ENCODE data around the gene CLDN12.
A peak's percentile ranks its signal among the peaks of the same experiment; 100 is the strongest.

The CLDN12 gene

DNA sequence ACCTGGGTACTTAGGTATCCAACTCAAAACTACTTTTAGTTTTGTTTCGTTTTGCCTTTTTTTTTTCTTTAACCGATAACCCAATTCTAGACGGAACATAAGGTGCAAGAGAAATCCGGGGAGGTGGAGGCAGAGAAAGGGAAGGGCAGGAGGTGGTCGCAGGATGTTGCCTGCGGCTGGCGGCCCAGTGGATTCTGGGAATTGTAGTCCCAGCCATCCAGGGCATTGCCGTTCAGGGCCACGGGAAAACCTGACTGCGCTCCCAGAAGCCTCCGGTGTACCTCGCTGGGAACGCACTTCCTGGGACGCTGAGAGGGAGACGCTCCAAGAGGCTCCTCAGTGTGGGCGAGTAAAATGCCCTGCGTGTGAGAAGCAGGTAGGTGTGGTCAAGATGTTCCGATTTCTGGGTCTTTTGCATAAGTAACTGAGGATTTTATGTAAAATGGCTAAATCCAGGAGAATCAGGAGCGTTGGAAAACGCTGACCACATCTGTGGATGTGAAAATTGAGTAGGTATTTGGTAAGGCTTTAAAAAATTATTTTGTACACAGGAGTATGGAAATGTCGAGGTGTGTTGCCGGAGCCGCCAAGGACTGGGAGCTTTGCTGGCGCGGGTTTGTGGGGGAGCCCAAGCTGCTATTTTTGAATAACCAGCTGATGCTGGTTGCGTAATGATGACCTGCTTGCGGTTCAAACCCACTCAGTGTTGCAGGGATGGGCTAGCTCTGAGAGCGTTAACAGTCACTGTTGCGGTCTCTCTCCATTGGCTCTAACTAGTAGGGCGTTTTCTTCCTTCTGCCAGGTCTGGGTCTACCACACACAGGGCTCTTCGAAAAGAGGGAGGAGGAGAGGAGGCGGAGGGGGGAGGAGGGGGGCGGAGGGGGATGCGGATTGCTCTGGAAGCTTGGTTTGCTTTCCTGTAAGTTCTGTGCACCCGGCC lies at the start of gene CLDN12:
CLDN12 (plus strand) TSS at position 288 of the 940 bp plus-strand sequence. CDS start 9,216 bp downstream, outside the sequence.
- no peak for TF ChIP-seq JUND (IDR thresholded peaks at IDR 0.05; ENCODE audit: low read depth)
- in situ Hi-C loops (cut with HindIII; ENCODE audit: low pct_unique_long_range_greater_than_20kb, low sequenced_read_pairs) = no loop called here
- peak; percentile 46 to 91 for DNase-seq (ENCODE audit: low read depth in 1 of 2, low spot score in 1 of 2)

DNA sequence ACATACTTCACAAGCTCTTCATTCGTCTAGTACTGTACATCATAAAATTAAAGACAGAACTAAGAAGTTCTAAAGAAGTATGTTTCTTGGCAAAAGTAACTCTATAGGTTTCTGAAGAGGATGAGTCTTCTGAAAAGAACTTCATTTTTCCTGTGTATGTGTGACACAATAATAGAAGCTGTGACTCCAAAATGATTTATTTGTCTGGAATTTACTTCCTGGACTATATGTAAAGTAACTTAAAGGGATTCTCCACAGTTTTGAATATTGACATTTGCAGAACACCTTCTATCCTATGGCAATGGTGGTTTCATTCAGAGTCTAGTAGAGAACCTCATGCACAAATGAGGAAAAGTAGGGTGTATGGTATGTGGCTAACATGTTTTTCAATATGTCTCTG lies 19.8 kb upstream of the CLDN12 start:
- no peak for TF ChIP-seq JUND (IDR thresholded peaks at IDR 0.05; ENCODE audit: low read depth)
- in situ Hi-C loops (cut with HindIII; ENCODE audit: low pct_unique_long_range_greater_than_20kb, low sequenced_read_pairs) = no loop called here

DNA sequence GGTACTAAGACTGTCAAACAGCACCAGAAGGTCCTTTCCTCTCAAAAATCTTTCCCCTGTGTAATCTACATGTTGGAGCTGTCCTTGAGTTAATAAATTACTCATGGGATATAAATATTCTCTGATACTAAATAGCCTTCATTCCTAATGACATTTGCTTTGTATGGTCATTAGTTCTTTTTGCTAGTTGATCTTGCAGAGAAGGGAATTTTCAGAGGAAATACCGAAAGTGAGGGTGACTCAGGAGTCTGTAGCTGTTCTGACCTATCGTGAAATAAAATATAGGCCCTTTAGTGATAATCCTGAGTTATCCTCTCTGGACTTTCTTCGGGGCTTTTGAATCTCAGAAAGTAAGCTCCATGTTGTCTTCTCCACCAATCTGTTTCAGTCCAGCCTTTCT lies 19.4 kb upstream of the CLDN12 start:
- in situ Hi-C loops (cut with HindIII; ENCODE audit: low pct_unique_long_range_greater_than_20kb, low sequenced_read_pairs) = no loop called here
- DNase-seq (ENCODE audit: low read depth in 1 of 2, low spot score in 1 of 2) = no peak
- no peak for TF ChIP-seq JUND (IDR thresholded peaks at IDR 0.05; ENCODE audit: low read depth)

More for the DNA sequence above, 19.8 kb upstream of the CLDN12 start:
- no peak for DNase-seq (ENCODE audit: low read depth in 1 of 2, low spot score in 1 of 2)

DNA sequence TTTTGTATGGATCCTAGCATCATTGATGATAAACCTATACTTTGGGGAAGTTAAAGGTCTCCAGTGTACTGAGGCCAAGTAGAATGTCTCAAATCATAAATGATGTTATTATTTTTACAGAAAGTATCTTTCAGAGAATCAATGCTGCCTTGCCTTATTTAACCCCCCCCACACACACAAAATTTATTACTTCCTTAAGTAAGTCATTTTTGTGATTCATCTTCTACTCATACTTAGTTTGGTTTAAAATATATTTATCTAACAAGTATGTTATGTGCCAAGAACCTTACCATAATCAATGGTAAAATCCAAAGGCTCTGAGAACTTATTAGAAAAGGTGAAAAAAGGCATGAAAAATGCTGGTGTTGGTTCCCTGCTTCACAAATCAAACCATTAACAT lies 18.8 kb upstream of the CLDN12 start:
- in situ Hi-C loops (cut with HindIII; ENCODE audit: low pct_unique_long_range_greater_than_20kb, low sequenced_read_pairs) = no loop called here
- TF ChIP-seq JUND (IDR thresholded peaks at IDR 0.05; ENCODE audit: low read depth) = no peak
- no peak for DNase-seq (ENCODE audit: low read depth in 1 of 2, low spot score in 1 of 2)

DNA sequence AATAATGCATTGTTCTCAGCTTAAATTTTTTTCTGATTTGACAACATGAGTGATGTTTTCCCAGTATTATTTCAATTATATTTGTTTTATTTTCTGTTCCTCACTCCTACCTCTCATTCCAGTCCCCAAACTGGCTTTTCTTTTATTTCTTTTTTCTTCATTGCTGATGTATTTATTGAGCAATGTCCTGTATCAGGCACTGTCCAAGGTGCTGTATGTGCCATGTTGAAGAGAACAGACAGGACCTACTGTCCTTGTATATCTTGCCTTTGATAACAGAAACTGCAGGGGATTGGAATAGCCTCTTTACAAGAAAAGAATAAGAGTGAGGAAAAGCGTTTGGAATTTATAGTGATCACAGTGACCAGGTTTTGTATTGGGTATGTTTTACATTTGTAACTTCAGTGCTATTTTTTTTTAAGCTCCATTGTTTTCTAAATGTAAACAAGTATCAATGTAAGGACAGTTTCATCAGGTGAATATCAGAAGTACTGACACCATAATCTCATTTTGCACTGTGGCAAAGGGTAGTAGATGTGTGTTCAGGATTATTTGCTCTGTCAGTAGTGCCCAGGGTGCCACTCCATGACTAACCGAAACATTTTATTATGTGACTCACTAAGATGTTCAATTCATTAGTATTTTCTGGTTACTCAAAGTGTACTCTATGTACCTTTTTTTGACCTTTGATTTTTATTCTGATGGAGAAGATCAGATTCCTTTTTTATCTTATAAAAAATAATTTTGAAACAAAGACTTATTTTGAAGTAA lies 15.6 kb upstream of the CLDN12 start:
- peak in 1 of 2 experiments; percentile 2 for DNase-seq (ENCODE audit: low read depth in 1 of 2, low spot score in 1 of 2)
- no peak for TF ChIP-seq JUND (IDR thresholded peaks at IDR 0.05; ENCODE audit: low read depth)
- in situ Hi-C loops (cut with HindIII; ENCODE audit: low pct_unique_long_range_greater_than_20kb, low sequenced_read_pairs) = no loop called here

DNA sequence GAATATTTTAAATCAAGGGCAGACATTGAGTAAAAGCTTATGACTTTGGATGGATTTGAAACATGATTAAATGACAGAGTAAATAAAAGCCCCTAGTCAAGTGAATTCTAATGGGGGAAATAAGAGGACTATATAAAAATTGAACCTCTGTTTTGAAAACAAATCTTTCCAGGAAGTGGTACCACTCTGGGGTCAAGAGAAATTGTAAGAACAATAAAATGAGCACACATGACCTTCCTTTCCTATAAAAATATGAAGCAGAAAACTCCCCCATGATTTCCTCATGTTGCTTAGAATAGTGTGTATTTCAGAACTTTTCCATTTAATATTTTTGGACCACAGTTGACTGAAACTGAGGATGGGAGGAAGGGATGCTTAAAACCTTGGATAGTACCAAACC lies 12.3 kb upstream of the CLDN12 start:
- DNase-seq (ENCODE audit: low read depth in 1 of 2, low spot score in 1 of 2) = no peak
- no peak for TF ChIP-seq JUND (IDR thresholded peaks at IDR 0.05; ENCODE audit: low read depth)
- in situ Hi-C loops (cut with HindIII; ENCODE audit: low pct_unique_long_range_greater_than_20kb, low sequenced_read_pairs) = no loop called here

DNA sequence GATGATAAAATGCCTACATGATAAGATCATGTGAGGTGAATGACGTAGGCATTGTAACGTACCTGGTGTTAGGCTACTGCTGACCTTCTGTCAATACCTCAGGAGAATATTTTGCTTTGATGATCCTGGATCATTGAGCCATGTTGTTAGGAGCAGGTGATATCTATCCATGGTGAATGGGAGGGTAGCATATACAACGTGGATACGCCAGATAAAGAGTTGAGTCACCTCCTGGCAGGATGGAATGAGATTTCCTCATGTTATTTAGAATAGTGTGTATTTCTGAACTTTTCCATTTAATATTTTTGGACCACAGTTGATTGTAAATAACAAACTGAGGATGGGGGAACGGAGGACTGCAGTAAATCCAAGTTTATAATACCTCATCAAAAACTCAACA lies 11.8 kb upstream of the CLDN12 start:
- DNase-seq (ENCODE audit: low read depth in 1 of 2, low spot score in 1 of 2) = no peak
- no peak for TF ChIP-seq JUND (IDR thresholded peaks at IDR 0.05; ENCODE audit: low read depth)
- in situ Hi-C loops (cut with HindIII; ENCODE audit: low pct_unique_long_range_greater_than_20kb, low sequenced_read_pairs) = no loop called here

DNA sequence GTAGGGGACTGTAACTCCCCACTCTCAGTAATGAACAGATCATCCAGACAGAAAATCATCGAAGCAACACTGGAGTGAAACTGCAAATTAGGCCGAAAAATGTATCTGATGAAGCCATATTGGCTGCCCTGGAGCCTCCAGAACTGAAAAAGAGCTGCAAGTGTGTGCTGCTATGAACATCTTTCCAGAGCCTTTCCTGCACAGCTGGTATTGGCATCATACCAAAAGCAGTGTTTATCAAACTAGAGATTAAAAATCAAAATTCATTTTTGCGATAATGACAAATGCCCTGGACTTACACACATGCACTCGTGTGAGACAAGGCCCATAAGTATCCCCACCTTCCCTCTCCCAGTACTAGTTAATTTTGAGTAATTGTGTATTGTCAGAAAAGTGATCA lies 6.8 kb upstream of the CLDN12 start:
- TF ChIP-seq JUND (IDR thresholded peaks at IDR 0.05; ENCODE audit: low read depth) = no peak
- in situ Hi-C loops (cut with HindIII; ENCODE audit: low pct_unique_long_range_greater_than_20kb, low sequenced_read_pairs) = no loop called here
- no peak for DNase-seq (ENCODE audit: low read depth in 1 of 2, low spot score in 1 of 2)

DNA sequence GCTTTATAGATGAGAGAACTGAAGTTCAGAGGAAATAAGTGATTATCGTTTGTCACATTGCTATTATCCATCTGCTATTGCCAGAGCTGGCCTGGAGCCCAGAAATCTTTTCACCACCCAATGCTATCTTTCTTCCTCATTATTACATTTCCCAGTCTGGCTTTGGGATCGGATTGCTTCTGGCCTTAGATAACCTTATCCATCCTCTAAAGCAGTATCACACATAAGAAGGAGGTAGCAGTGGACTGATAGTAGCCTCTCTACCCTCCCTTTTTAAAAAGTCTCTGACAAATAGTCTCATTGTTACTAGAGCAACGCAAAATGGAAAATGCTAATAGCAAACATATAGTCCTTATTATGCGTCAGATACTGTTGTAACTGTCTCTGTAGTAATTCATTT lies 1.3 kb upstream of the CLDN12 start:
- in situ Hi-C loops (cut with HindIII; ENCODE audit: low pct_unique_long_range_greater_than_20kb, low sequenced_read_pairs) = no loop called here
- DNase-seq (ENCODE audit: low read depth in 1 of 2, low spot score in 1 of 2) = no peak
- no peak for TF ChIP-seq JUND (IDR thresholded peaks at IDR 0.05; ENCODE audit: low read depth)

DNA sequence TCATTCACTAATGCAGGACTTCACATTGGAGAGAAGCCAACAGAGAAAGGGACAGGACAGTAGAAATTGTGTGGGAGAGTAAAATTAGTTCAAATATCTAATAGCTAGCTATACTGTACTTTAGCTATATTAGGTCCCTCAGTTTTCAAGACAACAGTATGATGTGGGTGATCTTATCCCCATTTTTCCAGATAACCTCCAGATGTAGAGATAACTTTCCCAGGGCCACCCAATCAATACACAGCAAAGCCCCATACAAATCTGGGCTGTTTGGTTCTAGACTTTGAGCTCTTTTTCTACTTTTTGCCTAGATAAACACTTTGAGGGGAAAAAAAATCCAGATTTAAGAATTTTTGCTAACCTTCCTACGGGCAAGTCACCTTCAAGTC lies 482 bp upstream of the CLDN12 start:
- TF ChIP-seq JUND (IDR thresholded peaks at IDR 0.05; ENCODE audit: low read depth) = no peak
- in situ Hi-C loops (cut with HindIII; ENCODE audit: low pct_unique_long_range_greater_than_20kb, low sequenced_read_pairs) = no loop called here
- DNase-seq (ENCODE audit: low read depth in 1 of 2, low spot score in 1 of 2) = no peak

DNA sequence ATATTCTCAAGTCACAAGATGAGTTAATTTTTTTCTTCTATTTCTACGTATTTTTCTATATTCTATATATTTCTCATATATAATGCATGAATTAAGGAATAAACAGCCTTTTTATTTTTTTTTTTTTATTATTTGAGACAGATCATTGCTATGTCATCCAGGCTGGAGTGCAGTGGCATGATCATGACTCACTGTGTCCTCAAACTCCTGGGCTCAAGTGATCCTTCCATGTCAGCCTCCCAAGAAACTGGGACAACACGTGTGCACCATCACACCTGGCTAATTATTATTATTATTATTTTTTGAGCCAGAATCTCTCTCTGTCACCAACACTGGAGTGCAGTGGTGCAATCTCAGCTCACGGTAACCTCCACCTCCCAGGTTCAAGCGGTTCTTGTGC lies 1.5 kb downstream of the CLDN12 start:
- no peak for DNase-seq (ENCODE audit: low read depth in 1 of 2, low spot score in 1 of 2)
- in situ Hi-C loops (cut with HindIII; ENCODE audit: low pct_unique_long_range_greater_than_20kb, low sequenced_read_pairs) = no loop called here

DNA sequence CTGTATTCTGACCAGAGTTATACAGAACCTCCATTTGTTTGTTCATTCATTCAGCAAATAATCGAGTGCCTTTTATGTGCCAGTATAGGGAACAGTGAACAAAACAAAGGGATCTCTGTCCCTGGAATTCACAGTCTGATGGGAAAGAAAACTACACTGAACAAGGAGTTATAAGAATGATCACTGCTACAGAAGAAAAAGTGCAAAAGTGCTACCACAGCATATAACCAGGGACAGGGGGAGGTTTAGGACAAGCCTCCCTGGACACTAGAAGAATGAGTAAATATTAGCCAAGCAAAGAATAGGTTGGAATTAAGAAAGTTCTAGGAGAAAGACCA lies 4.2 kb downstream of the CLDN12 start:
- TF ChIP-seq JUND (IDR thresholded peaks at IDR 0.05; ENCODE audit: low read depth) = no peak
- in situ Hi-C loops (cut with HindIII; ENCODE audit: low pct_unique_long_range_greater_than_20kb, low sequenced_read_pairs) = no loop called here
- no peak for DNase-seq (ENCODE audit: low read depth in 1 of 2, low spot score in 1 of 2)

More for the DNA sequence above, 1.5 kb downstream of the CLDN12 start:
- TF ChIP-seq JUND (IDR thresholded peaks at IDR 0.05; ENCODE audit: low read depth) = no peak

DNA sequence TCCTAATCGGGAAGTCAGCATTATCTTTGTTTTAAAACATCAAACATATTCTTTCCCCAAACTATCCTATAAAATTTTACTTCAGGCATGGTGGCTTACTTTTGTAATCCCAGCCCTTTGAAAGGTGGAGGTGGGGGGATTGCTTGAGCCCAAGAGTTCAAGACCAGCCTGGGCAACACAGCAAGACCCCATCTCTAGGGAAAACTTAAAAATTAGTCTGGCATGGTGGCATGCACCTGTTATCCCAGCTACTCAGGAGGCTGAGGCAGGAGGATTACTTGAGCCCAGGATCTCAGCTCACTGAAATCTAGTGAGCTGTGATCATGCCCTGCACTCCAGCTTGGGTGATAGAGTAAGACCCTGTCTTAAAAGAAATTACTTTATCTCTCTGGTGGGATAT lies 4.9 kb downstream of the CLDN12 start:
- TF ChIP-seq JUND (IDR thresholded peaks at IDR 0.05; ENCODE audit: low read depth) = no peak
- in situ Hi-C loops (cut with HindIII; ENCODE audit: low pct_unique_long_range_greater_than_20kb, low sequenced_read_pairs) = no loop called here
- DNase-seq (ENCODE audit: low read depth in 1 of 2, low spot score in 1 of 2) = no peak
